GM13976 (cell line): ENCODE data around the gene AOC3.
"Not testable (repeated sequence)": the region's sequence is repeated elsewhere in the genome, so short reads cannot be mapped to it uniquely, and the experiment has no call there.

Experiments
- DNase-seq: peaks from one replicate; pipeline ENCODE4 v3.0.0; 2012; ENCODE audit warnings: low spot score
- in situ Hi-C: fragments of 300-500 bp; cut with MboI; formaldehyde crosslinking; loops from one replicate; pipeline ENCODE4 v1.12.0; 2022; ENCODE audit warnings: low sequenced_read_pairs, mixed read lengths, inconsistent platforms; ENCODE audit not compliant: unreplicated experiment
- TF ChIP-seq, protein P1 (sequence below): IDR thresholded peaks from 2 replicates; pipeline ENCODE4 v1.5.1; 2012; ENCODE audit warnings: borderline replicate concordance, mild to moderate bottlenecking; ENCODE audit not compliant: insufficient read depth; ENCODE audit errors: extremely low read depth, missing control alignments, control extremely low read depth

AOC3 gene

DNA sequence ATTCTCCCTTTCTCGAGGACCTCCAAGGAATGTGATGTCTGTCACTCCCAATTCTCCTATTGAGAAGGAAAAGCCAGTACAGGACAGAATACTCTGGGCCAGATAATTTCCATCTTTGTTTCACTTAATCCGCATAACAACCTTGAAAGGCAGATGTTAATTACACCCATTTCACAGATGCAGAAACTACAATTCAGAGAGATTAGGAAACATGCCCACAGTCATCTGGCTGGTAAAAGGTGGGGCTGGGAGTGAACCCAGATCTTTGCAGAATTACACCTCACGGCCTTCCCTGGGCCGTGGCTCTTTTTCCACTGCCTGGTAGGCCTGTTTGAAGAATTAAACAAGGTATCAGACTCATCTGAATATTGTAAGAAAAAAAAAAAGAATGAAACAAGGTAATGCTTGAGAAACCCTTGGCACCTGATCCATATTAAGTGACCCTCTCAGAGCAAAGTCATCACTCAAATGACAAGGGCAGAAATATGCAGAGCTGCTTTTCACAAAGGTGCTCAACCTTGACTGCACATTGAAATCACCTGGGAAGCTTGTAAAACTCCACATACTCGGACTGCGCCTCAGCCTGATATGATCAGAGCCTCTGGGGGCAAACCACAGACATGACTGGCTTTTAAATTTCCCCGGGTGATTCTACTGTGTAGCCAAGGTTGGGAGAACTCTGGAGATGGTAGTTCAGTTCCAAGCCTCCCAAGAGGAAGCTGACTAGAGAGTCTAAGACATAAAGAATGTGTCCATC is 33.0 kb downstream of the AOC3 start:
- DNase-seq = no peak
- in situ Hi-C loops = no loop called here
- TF ChIP-seq, protein P1, sequence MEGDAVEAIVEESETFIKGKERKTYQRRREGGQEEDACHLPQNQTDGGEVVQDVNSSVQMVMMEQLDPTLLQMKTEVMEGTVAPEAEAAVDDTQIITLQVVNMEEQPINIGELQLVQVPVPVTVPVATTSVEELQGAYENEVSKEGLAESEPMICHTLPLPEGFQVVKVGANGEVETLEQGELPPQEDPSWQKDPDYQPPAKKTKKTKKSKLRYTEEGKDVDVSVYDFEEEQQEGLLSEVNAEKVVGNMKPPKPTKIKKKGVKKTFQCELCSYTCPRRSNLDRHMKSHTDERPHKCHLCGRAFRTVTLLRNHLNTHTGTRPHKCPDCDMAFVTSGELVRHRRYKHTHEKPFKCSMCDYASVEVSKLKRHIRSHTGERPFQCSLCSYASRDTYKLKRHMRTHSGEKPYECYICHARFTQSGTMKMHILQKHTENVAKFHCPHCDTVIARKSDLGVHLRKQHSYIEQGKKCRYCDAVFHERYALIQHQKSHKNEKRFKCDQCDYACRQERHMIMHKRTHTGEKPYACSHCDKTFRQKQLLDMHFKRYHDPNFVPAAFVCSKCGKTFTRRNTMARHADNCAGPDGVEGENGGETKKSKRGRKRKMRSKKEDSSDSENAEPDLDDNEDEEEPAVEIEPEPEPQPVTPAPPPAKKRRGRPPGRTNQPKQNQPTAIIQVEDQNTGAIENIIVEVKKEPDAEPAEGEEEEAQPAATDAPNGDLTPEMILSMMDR = no peak

DNA sequence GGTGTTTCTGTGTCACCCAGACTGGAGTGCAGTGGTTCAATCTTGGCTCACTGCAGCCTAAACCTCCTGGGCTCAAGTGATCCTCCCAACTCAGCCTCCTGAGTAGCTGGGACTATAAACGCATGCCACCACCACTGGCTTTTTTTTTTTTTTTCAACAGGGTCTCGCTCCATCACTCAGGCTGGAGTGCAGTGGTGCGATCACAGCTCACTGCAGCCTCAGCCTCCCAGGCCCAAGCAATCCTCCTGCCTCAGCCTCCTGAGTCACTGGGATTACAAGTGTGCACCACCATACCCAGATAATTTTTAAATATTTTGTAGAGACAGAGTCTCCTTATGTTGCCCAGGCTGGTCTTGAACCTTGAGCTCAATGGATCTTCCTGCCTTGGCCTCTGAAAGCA is 34.8 kb downstream of the AOC3 start:
- DNase-seq, in situ Hi-C loops: not testable (repeated sequence)

- no peak for DNase-seq
Observed at GRCh38 chr17:42886283-42887176, 35.5 kb downstream of the AOC3 start.

DNA sequence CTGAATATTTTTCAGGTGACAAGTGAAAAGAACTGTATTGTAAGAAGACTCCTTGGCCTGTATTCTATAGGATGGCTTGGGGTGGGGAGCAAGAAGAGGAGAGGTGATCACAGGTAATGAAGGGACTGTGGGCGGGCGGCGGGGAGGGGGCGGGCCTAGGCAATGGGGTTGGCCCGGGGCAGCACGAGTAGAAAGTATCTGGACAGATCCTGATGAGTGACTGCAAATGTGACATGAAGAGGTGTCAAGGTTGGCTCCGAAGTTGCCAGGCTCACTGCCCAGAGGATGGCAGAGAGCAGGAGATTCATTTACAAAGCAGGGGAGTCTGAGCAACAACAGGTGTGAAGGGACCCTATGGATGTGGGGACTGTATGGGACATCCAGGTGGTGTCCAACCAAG is 38.8 kb downstream of the AOC3 start:
- TF ChIP-seq, protein P1 = no peak
- in situ Hi-C loops = no loop called here

More at GRCh38 chr17:42886283-42887176, 35.5 kb downstream of the AOC3 start:
- TF ChIP-seq, protein P1 = no peak
- in situ Hi-C loops = no loop called here

DNA sequence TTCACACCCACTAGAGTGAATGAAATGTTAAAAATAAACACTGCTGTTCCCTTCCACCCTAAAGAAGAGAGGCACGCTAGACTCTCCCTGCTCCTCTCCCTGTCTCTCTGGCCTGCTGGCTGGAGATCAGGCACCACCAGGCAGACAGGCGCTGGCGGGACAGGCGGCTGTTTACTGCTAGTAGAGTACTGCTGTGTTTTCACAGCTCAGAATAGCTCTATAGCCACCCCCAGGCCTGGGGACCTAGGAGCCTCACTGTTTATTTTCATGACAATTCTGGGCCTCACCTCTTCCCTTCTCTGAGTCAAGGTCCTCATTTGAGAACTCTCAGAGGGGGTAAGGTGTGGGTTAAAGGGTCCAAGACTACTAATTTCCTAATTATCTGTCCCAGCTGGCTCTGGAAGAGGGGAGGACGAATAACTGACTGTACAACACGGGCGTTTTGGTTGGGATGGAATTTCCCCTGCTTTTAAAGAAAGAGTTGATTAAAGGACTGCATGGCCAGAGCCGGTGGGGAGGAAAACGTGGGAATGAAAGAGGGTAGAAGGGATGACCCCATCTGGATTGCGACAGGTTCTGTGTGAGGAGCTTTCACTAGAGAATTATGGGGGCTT is 40.6 kb downstream of the AOC3 start:
- TF ChIP-seq, protein P1 = no peak
- in situ Hi-C loops = no loop called here
- no peak for DNase-seq

More for the DNA sequence above, 38.8 kb downstream of the AOC3 start:
- DNase-seq = no peak

DNA sequence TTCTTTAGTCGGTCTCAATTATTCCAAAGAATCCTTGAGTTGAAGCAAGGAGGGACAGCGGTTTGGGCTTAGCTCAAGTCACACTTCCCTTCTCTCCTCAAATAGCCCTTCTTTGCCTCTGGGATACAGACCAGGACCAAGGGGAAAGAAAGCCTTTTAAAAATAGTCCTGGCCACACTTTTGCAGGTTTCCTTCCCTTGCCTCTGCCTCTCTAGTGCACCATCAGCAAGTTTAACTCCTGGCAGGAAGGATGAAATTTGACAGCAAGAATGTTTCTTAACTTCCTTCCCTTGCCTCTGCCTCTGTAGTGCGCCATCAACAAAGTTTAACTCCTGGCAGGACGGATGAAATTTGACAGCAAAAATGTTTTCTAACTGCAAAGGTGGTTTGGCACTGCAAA is 42.4 kb downstream of the AOC3 start:
- no peak for DNase-seq
- TF ChIP-seq, protein P1 = no peak
- in situ Hi-C loops = no loop called here
